Loucy (cell line): ENCODE data around the gene ARHGAP25.

Experiments used
- H2AFZ ChIP-seq: fragments of 200-600 bp; sonication (generic); 2 replicates; pipeline ENCODE4 v1.6.0; 2016; ENCODE audit warnings: antibody characterized with exemption, mild to moderate bottlenecking, low read length, moderate library complexity
- H3F3A ChIP-seq: fragments of 200-600 bp; 2 replicates; pipeline ENCODE4 v1.6.0; 2016; ENCODE audit warnings: antibody characterized with exemption, low read depth, mild to moderate bottlenecking
- H3K27me3 ChIP-seq: fragments of 200-600 bp; sonication (generic); 2 replicates; pipeline ENCODE4 v1.6.1; 2014; ENCODE audit warnings: low read length, mild to moderate bottlenecking; ENCODE audit not compliant: insufficient read depth, poor library complexity, severe bottlenecking
- H3K36me3 ChIP-seq: fragments of 200-600 bp; sonication (generic); 2 replicates; pipeline ENCODE4 v1.6.1; 2016; ENCODE audit warnings: low read length; ENCODE audit not compliant: insufficient read depth
- H3K4me1 ChIP-seq: fragments of 200-600 bp; sonication (generic); 2 replicates; pipeline ENCODE4 v1.5.1; 2014; ENCODE audit warnings: low read length, mild to moderate bottlenecking; ENCODE audit not compliant: insufficient read depth, poor library complexity, severe bottlenecking
- H3K4me2 ChIP-seq: fragments of 200-600 bp; sonication (generic); 2 replicates; pipeline ENCODE4 v1.6.0; 2014; ENCODE audit warnings: antibody characterized with exemption, low read length, low read depth, mild to moderate bottlenecking; ENCODE audit not compliant: poor library complexity, severe bottlenecking
- H3K4me3 ChIP-seq: fragments of 200-600 bp; sonication (generic); 2 replicates; pipeline ENCODE4 v1.5.1; 2014; ENCODE audit warnings: low read length, mild to moderate bottlenecking, mixed read lengths; ENCODE audit not compliant: poor library complexity, severe bottlenecking
- H3K79me2 ChIP-seq: fragments of 200-600 bp; sonication (generic); 2 replicates; pipeline ENCODE4 v1.6.1; 2014; ENCODE audit warnings: low read length; ENCODE audit not compliant: insufficient read depth
- H3K9ac ChIP-seq: fragments of 200-600 bp; sonication (generic); 2 replicates; pipeline ENCODE4 v1.6.0; 2014; ENCODE audit warnings: mild to moderate bottlenecking, low read depth, low read length, moderate library complexity; ENCODE audit not compliant: poor library complexity, severe bottlenecking
- H3K9me2 ChIP-seq: fragments of 200-600 bp; sonication (generic); replicated peaks from 2 replicates; pipeline ENCODE4 v1.6.1; 2016; ENCODE audit warnings: low read depth, low read length, mixed read lengths
- H3K9me3 ChIP-seq: fragments of 200-600 bp; sonication (generic); 2 replicates; pipeline ENCODE4 v1.6.1; 2014; ENCODE audit warnings: mild to moderate bottlenecking, antibody characterized with exemption, low read length, low read depth; ENCODE audit not compliant: insufficient read depth
- H4K20me1 ChIP-seq: fragments of 200-600 bp; sonication (generic); 2 replicates; pipeline ENCODE4 v1.6.0; 2014; ENCODE audit warnings: antibody characterized with exemption, low read length, mild to moderate bottlenecking; ENCODE audit not compliant: insufficient read depth, poor library complexity, severe bottlenecking
- EZH2phosphoT487 ChIP-seq: fragments of 200-600 bp; IDR thresholded peaks from 2 replicates; pipeline ENCODE4 v1.6.1; 2018; ENCODE audit warnings: antibody characterized with exemption, mild to moderate bottlenecking, moderate library complexity, borderline replicate concordance
- TF ChIP-seq, protein P1 (sequence below): fragments of 200-600 bp; sonication (generic); conservative IDR thresholded peaks from 2 replicates; pipeline ENCODE4 v1.5.1; 2014; ENCODE audit warnings: mild to moderate bottlenecking, antibody characterized with exemption, low read length

Gene ARHGAP25

GRCh38 chr2:68817306-68817705 is 82.7 kb downstream of the ARHGAP25 start:
- H3K4me1 ChIP-seq: no peaks in the 10 kb centered on the region
- H3K9me2 ChIP-seq: no peaks in the 10 kb centered on the region
- H3K79me2 ChIP-seq: no peaks in the 10 kb centered on the region
- H3F3A ChIP-seq: no peaks in the 10 kb centered on the region
- H3K9ac ChIP-seq: no peak overlapping the region
- no peak overlapping the region for H2AFZ ChIP-seq
- H3K27me3 ChIP-seq: no peaks in the 10 kb centered on the region
- peaks cover 83% of the 10 kb centered on the region; the same call in 1 of the 2 replicates for H3K36me3 ChIP-seq
- no peak overlapping the region for H3K4me2 ChIP-seq
- TF ChIP-seq, protein P1, sequence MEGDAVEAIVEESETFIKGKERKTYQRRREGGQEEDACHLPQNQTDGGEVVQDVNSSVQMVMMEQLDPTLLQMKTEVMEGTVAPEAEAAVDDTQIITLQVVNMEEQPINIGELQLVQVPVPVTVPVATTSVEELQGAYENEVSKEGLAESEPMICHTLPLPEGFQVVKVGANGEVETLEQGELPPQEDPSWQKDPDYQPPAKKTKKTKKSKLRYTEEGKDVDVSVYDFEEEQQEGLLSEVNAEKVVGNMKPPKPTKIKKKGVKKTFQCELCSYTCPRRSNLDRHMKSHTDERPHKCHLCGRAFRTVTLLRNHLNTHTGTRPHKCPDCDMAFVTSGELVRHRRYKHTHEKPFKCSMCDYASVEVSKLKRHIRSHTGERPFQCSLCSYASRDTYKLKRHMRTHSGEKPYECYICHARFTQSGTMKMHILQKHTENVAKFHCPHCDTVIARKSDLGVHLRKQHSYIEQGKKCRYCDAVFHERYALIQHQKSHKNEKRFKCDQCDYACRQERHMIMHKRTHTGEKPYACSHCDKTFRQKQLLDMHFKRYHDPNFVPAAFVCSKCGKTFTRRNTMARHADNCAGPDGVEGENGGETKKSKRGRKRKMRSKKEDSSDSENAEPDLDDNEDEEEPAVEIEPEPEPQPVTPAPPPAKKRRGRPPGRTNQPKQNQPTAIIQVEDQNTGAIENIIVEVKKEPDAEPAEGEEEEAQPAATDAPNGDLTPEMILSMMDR: no peak
- TF ChIP-seq EZH2phosphoT487: no peak
- H3K9me3 ChIP-seq: no peaks in the 10 kb centered on the region
- H4K20me1 ChIP-seq: no peaks in the 10 kb centered on the region
- H3K4me3 ChIP-seq: no peak overlapping the region

DNA sequence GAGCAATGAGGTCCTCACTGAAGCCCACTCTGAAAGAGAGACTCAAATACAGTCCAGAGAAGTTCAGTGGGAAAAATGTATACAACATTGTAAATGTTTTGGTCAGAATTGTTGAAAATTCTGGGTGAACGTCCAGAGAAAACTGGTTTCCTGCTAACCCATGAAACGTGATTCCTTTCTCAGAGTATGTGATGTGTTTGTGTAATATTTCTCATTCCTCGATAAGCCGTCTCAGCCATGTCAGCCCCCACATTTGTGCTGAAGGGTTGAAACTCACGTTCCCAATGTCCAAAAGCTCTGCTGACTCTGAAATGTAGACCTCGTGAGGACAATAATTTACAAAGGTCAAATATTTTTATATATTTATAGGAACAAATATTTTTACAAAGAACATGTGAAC is 84.9 kb downstream of the ARHGAP25 start:
- H3K4me3 ChIP-seq: no peak overlapping the region
- H3F3A ChIP-seq: no peaks in the 10 kb centered on the region
- H3K27me3 ChIP-seq: no peaks in the 10 kb centered on the region
- no peaks in the 10 kb centered on the region for H3K4me1 ChIP-seq
- TF ChIP-seq, protein P1: no peak
- no peak for TF ChIP-seq EZH2phosphoT487
- no peaks in the 10 kb centered on the region for H4K20me1 ChIP-seq
- no peak overlapping the region for H3K9ac ChIP-seq
- no peaks in the 10 kb centered on the region for H3K79me2 ChIP-seq
- no peaks in the 10 kb centered on the region for H3K9me3 ChIP-seq
- H2AFZ ChIP-seq: no peak overlapping the region
- peaks cover 80% of the 10 kb centered on the region; the same call in 1 of the 2 replicates for H3K36me3 ChIP-seq
- H3K4me2 ChIP-seq: no peak overlapping the region
- no peaks in the 10 kb centered on the region for H3K9me2 ChIP-seq

DNA sequence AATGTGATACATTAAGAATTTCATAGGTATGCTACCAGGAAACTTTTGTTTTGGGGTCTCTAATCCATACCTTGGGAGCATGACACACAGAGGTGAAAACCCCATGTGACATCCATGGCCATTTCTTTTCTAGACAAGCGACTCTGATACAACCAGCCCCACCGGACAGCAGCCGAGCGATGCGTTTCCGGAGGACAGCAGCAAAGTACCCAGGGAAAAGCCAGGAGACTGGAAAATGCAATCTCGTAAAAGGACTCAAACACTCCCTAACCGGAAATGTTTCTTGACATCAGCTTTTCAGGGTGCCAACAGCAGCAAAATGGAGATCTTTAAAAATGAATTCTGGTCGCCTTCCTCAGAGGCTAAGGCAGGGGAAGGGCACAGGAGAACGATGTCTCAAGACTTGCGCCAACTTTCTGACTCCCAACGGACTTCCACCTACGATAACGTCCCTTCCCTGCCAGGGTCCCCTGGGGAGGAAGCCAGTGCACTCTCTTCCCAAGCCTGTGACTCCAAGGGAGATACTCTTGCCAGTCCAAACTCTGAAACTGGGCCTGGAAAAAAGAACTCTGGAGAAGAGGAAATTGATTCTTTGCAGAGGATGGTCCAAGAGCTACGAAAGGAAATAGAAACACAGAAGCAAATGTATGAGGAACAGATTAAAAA is 87.7 kb downstream of the ARHGAP25 start:
- Histone ChIP-seq H3F3A (no peaks in the 10 kb centered on the region), H3K4me3 (no peak overlapping the region), H3K9me3 (no peaks in the 10 kb centered on the region), H3K27me3 (no peaks in the 10 kb centered on the region), H3K9me2 (no peaks in the 10 kb centered on the region), H3K79me2 (no peaks in the 10 kb centered on the region), H3K4me1 (peaks cover 5% of the 10 kb centered on the region), H3K9ac (no peak overlapping the region), H3K4me2 (no peak overlapping the region), H3K36me3 (peaks cover 65% of the 10 kb centered on the region; the same call in 1 of the 2 replicates), H4K20me1 (no peaks in the 10 kb centered on the region), H2AFZ (no peak overlapping the region)
- TF ChIP-seq, protein P1: no peak
- TF ChIP-seq EZH2phosphoT487: no peak
